GM12873 (cell line): ENCODE data around the gene PRAME.

Source experiments
- CTCF ChIP-seq: IDR thresholded peaks from 2 replicates; pipeline ENCODE4 v1.5.1; 2012; ENCODE audit warnings: low read depth, mild to moderate bottlenecking, moderate library complexity, low read length, control low read depth; ENCODE audit not compliant: insufficient read depth; ENCODE audit errors: missing control alignments

The PRAME gene

GRCh38 chr22:22546490-22546889, 12.6 kb downstream of the PRAME start:
- no peak for TF ChIP-seq CTCF

- no peak for TF ChIP-seq CTCF
Measured at GRCh38 chr22:22545084-22545483, 14.0 kb downstream of the PRAME start.

GRCh38 chr22:22538226-22538989, 20.7 kb downstream of the PRAME start:
- TF ChIP-seq CTCF: no peak

DNA sequence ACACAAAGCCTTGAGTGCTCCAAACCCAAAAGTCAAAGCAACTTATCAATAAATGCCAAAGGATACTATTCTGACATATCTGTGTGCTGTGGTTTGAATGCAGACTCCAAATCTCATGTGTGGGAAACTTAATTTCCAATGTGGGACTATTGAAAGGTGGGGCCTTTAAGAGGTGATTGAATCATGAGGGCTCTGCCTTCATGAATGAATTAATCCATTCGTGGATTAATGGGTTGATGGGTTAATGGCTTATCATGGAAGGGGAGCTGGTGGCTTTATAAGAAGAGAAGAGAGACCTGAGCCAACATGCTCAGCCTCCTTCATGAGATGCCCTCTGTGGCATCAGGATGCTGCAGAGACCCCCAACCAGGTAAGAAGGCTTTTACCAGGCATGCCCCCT, 22.1 kb downstream of the PRAME start:
- no peak for TF ChIP-seq CTCF

- TF ChIP-seq CTCF: no peak
Measured at GRCh38 chr22:22536515-22536914, 22.6 kb downstream of the PRAME start.

DNA sequence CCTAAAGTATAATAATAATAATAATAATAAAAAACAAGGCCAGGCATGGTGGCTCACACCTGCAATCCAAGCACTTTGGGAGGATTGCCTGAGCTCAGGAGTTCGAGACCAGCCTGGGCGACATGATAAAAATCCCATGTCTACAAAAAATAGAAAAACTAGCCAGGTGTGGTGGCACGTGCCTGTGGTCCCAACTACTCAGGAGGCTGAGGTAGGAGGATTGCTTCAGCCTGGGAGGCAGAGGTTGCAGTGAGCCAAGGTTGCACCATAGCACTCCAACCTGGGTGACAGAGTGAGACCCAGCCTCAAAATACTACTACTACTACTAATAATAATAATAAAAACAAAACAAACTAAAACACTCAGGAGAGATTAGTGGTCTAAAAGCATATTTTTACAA, 23.4 kb downstream of the PRAME start:
- TF ChIP-seq CTCF: no peak

DNA sequence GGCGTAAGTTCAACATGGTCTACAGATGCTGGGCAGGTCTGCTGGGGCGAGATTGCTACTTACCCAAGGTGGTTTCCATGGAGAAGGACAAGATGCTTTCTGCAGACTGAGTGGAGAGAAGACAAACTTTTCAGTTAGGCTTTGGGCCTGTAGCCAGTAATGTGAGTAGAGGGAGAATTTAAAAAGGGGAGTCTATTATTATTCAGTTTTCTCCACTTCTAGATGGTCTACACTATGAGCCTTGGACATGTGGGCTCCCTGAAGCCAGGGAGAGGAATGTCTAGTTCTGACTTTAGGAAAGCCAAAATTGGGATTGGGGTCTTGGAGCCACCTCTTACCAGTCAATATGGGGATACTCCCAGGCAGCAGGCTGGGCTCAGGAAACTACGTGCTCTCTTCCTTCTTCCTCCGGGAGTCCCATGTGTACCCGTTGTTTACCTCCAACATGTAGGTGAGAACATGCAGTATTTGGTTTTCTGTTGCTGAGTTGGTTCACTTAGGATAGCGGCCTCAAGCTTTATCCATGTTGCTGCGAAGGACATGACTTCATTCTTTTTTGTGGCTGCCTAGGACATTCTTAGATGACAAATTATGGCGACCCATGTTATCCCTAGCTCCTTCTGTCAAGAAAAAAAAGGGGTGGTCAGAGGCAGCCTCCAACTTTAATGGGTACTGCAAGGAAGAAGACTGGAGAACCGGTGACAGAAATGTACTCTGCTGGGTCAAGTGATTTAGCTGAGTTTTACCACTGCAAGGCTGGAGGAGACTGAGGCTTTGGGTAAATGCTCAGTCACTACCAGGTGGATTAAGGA, 24.3 kb downstream of the PRAME start:
- no peak for TF ChIP-seq CTCF
